VCaP (cell line): Measurements from ENCODE around the gene WASF3.

Source experiments
- H3K27ac ChIP-seq: fragments of 450-650 bp; 2 replicates; pipeline ENCODE4 v1.5.1; 2017
- CTCF ChIP-seq: fragments of 450-650 bp; conservative IDR thresholded peaks from 2 replicates; pipeline ENCODE4 v1.5.1; 2017; ENCODE audit warnings: mild to moderate bottlenecking, moderate library complexity

Gene WASF3

GRCh38 chr13:26558987-26559386 lies 1.5 kb downstream of the WASF3 start:
- peak overlapping the region; percentile 93 for H3K27ac ChIP-seq
- TF ChIP-seq CTCF = no peak

GRCh38 chr13:26560456-26560855 lies 3.0 kb downstream of the WASF3 start:
- peak overlapping the region; percentile 93 for H3K27ac ChIP-seq

DNA sequence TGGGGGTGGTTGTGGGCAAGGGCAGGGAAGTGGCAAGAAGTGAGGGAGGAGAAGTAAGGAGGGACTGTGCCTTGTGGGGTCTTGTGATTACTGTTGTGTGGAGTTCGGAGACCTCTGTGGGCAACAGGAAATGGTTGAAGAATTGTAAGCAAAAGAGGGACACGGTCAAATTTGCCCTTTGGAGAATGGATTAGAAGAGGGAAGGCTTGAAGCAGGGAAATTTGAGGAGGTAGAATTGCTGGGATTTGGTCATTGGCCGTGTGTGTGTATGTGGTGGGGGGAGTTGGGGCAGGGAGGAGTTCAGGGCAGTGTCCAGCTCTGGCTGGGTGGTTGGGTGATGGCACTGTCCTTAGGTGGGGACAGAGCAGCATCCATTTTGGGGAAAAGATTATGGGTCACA lies 3.6 kb downstream of the WASF3 start:
- peak overlapping the region; percentile 93 for H3K27ac ChIP-seq
- no peak for TF ChIP-seq CTCF

More at GRCh38 chr13:26560456-26560855, 3.0 kb downstream of the WASF3 start:
- no peak for TF ChIP-seq CTCF

- no peak for TF ChIP-seq CTCF
- H3K27ac ChIP-seq = no peak overlapping the region
Measured at GRCh38 chr13:26561651-26562511, 4.4 kb downstream of the WASF3 start.

DNA sequence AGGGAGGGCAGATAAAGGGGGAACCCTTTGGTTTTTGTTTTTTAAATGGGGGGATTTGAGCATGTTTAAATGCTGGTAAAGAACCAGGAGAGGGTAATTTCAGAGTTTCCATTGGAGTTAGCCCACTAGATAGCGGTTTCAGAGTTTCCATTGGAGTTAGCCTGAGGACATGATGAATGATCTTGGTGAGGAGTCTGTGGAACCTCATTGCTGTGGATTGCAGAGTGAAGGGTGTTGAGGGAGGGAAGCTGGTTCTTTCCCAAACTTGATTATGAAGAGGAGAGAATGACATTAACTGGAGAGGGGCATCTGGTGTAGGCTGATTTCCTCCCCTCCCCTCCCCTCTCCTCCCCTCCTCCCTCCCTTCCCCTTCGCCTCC lies 5.0 kb downstream of the WASF3 start:
- no peak overlapping the region for H3K27ac ChIP-seq
- no peak for TF ChIP-seq CTCF

DNA sequence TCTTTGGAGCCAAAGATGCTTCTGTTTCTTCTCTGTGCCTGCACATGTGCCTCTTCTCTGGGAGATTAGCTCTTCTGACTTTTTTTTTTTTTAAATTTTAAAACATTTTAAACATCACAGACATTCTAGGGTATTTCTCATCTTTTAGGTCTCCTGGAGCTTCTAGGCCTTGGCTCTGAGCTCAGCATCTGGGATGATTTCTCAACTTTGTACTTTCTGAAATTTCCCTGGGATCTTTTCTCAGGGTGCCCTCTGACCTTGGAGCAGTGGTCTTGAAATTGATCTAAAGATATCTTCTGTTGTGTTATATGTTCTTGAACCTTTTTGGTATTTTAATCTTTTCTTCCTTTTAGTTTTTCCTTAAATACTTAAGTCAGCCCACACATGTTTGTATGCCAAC lies 6.2 kb downstream of the WASF3 start:
- TF ChIP-seq CTCF = no peak

DNA sequence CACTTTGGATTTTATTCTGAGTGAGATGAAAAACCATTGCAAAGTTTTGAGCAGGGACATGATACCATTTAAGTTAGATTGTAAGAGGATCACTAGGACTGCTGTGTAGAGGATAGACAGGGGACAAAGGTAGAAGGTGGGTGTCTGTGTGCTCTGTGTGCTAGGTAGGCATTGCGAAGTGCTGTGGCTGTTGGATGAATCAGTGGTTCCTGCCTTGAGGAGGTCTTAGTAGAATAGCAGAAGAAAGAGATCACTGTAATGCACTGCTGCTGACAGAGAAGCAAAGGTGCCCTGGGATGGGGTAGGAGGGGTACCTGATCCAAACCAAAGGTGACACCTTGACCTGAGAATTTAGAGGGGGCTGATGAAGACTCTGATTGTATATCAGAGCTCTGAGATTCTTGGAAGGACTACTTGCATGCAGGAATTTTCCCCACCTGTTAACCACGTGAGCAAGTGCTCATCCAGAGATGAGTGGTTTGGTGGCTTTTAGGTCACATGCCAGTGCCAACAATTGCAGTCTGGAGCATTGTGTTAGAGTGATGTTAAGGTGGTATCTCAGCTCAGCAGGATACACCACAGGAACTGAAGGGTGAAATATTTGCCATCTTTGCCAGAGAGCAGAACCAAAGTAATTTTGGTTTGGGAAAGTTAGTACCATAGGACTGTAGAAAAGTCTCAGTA lies 10.8 kb downstream of the WASF3 start:
- H3K27ac ChIP-seq = no peak overlapping the region
- TF ChIP-seq CTCF = no peak

More for the DNA sequence above, 6.2 kb downstream of the WASF3 start:
- H3K27ac ChIP-seq = no peak overlapping the region
